Measurements from ENCODE around the gene TXNDC11.
A peak's percentile ranks its signal among the peaks of the same experiment; 100 is the strongest.

TXNDC11 gene

GRCh38 chr16:11752856-11753255 lies 10.2 kb upstream of the TXNDC11 start:
- DNase-seq = no peak

- DNase-seq = no peak
Observed at GRCh38 chr16:11750056-11750455, 7.4 kb upstream of the TXNDC11 start.

- DNase-seq = no peak
Observed at GRCh38 chr16:11748404-11749254, 6.0 kb upstream of the TXNDC11 start.

DNA sequence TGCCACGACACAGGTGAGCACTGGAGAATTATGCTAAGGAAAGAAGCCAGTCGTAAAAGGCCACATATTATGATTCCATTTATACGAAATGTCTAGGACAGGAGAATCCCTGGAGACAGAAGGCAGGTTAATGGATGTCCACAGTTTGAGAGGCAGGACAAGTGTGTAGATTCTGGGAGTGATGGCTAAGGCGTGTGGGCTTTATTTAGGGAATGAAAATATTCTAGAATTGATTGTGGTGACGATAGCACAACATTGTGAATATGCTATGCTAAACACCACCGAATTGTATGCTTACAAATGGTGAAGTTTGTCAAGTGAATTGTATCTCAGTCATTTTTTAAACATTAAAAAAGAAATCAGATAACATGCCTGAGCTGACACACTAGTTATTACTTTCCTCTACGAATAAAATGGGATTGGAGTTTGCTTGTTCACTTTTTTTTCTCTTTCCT lies 5.3 kb upstream of the TXNDC11 start:
- DNase-seq = no peak

DNA sequence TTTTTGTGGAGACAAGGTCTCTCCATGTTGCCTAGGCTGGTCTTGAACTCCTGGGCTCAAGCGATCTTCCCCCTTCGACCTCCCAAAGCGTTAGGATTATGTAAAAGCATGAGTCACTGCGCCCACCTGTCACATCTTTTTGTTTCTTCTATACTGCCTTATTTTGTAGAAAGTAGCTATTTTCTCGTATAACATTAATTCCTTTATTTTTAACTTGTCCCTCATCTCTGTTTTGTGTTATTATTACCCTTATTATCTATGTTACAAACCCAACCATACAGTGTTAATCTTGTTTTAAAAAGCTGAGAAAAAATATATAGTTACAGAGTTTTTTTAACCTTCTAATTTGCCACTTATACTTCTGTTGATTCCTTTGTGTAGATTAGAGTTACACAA lies 1.4 kb upstream of the TXNDC11 start:
- DNase-seq = no peak

DNA sequence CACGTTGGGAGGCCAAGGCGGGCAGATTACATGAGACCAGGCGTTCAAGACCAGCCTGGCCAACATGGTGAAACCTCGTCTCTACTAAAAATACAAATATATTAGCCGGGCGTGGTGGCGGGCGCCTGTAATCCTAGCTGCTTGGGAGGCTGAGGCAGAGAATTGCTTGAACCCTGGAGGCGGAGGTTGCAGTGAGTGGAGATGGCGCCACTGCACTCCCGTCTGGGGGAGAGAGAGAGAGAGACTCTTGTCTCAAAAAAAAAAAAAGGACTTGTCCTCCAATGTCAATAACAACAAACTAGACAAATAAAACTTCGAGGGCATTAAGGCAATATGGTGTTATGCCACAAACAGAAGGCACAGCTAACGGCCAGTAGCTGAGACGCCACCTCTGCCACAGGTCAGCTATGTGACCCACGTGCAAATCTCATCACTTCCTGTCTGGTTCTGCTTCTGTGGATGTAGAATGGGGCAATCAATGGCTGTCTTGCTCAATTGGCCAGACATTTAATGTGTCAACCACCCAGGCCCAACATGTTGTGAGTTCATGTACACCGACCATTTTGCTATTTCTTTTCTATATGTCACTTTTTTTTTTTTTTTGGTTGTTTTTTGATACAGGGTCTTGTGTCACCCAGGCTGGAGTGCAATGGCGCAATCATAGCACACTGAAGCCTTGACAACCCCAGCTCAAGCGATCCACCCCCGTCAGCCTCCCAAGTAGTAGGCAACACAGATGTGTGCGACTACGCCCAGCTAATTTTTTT lies 834 bp upstream of the TXNDC11 start:
- DNase-seq = no peak

DNA sequence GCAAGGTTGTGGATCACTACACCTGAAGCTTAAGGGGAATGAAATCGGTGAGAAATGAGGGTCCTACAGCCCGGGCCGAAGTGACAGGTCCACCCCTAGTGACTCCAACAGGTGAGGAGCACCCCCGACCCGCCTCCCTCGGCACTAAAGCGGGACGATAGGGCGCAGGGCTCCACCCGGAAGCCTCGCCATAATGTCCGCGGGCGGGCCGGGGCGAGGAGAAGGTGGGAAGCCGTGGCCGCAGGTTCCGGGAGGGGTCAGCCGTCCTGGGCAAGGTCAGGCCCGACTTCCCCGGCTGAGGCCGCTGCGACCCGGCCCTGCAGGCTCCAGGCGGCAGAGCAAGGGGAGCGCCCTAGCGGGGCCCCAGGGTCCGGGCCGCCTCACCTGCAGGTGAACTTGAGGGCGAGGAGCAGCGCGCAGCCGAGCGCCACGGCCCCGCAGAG lies 543 bp downstream of the TXNDC11 start:
- peak; percentile 35 for DNase-seq

GRCh38 chr16:11740567-11740966 lies 2.1 kb downstream of the TXNDC11 start:
- DNase-seq = no peak

DNA sequence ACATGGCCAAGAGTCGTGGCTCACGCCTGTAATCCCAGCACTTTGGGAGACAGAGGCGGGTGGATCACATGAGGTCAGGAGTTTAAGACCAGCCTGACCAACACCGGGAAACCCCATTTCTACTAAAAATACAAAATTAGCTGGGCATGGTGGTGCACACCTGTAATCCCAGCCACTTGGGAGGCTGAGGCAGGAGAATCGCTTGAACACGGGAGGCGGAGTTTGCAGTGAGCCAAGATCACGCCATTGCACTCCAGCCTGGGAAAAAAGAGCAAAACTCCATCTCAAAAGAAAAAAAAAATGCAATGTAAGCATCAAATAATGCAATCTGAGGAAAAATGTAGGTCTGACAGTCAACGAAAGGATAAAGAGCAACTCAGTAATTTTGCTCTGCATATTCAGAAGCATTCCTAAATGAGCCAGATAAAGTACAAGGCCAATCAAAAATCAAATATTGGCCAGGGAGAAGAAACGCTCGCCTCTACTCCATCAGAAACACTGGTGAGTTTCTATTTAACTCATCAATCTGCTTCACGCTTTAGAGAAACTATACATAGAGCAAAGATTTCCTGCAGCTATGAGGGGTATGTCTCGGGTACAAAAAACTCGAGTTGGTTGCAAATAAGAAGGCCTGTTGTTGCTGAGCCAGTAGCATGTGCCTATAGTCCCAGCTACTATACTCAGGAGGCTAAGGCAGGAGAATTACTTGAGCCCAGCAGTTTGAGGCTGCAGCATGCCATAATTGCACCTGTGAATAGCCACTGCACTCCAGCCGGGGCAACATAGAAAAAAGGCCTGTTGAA lies 3.7 kb downstream of the TXNDC11 start:
- no peak for DNase-seq

GRCh38 chr16:11737713-11738112 lies 4.9 kb downstream of the TXNDC11 start:
- no peak for DNase-seq

GRCh38 chr16:11736903-11737302 lies 5.8 kb downstream of the TXNDC11 start:
- DNase-seq = no peak

DNA sequence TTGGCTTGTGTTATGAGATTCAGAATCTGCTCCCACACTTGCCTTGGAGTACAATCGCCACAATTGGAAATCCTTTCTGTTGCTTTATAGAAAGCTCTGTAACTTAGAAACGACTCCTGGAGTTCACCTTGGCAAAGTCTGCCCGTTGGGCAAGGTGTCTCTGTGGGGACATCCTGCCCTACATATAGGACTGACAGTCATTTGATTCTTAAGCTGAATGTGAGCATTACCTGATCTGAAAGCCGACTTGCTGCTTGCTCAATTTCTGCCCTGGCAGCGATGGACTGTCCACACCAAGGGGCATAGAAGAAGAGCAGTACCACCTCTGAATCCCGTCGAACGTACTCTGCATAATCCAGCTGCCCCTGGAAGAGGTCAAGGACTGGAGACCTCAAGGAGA lies 6.9 kb downstream of the TXNDC11 start:
- no peak for DNase-seq

GRCh38 chr16:11734653-11735043 lies 8.0 kb downstream of the TXNDC11 start:
- no peak for DNase-seq

DNA sequence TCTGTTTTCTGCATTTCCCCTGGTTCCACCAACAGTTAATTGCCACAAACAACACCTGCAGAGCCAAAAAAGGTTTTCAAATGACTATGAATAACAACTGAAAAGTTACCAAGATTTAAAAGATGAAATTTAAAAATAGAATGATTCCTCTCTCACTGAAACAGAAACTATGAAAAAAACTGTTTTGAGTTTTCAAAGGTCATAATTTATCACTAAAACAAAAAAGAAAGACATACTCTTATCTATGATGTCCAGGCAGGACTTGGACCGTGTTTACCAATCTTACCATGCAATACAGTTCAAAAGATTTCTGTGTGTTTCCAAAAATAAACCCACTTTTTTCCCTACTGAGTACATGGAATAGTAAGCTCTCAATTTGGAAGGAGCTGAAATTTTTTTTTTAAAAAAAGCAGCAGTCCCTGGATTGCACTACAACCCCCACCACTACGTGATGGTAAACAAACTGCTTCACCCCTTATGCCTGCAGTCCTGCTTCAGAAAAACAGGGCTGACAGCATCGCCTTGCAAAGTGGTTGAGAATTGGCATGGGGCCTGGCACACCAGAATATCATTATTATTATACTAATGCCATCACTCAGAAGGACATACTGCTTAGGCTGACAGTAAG lies 8.5 kb downstream of the TXNDC11 start:
- DNase-seq = no peak

GRCh38 chr16:11731222-11731621 lies 11.4 kb downstream of the TXNDC11 start:
- no peak for DNase-seq

GRCh38 chr16:11729787-11730186 lies 12.9 kb downstream of the TXNDC11 start:
- no peak for DNase-seq

GRCh38 chr16:11727796-11728543 lies 14.7 kb downstream of the TXNDC11 start:
- DNase-seq = no peak

- no peak for DNase-seq
Observed at GRCh38 chr16:11726008-11726407, 16.6 kb downstream of the TXNDC11 start.

DNA sequence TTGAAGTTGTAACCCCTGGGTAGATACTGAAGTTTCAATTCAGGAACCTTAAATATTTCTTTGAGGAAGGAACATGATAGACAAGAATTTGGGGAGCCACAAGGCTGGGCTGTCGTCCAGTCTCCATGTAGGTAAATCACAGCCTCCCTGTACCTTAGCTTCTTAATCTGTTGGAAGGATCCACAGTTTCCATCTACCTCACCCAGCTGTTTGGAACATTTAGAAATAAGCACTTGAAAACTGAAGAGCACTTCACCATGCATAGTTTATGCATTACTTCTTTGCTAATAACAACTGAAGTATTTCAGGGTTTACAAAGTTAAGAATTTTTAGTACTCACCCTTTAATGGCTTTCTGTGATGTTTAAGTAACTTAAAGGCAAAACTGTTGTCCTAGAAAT lies 17.2 kb downstream of the TXNDC11 start:
- no peak for DNase-seq

DNA sequence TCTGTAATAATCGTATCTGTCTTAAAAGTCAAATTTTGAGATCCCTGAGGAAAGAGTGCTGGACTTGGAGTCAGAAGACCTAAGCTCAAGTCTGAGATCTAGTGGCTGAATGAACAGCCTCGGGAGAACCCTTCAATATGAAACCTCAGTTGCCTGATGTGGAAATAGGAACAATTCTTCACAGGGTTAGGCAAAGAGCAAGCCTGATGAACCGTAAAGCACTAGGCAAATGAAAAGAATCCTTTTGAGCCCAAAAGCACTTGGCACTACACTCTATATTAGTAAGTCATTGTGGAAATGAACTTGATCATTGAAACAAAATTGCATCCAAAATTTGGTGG lies 20.2 kb downstream of the TXNDC11 start:
- no peak for DNase-seq

GRCh38 chr16:11721781-11722467 lies 20.7 kb downstream of the TXNDC11 start:
- no peak for DNase-seq

Measured in T-helper 9 cell (primary cell).